Activated gamma-delta T cell treated with Interleukin-2 at 50 U/mL for 16 hours (primary cell): ENCODE measurements around the gene TTC33.
"Not testable (repeated sequence)": the region's sequence is repeated elsewhere in the genome, so short reads cannot be mapped to it uniquely, and the experiment has no call there.

ENCODE experiments used
- DNase-seq: peaks from one replicate; pipeline ENCODE4 v3.0.0-alpha.2; 2020

The TTC33 gene

GRCh38 chr5:40605295-40605958, 150.3 kb downstream of the TTC33 start:
- DNase-seq = no peak

GRCh38 chr5:40603378-40603777, 152.4 kb downstream of the TTC33 start:
- no peak for DNase-seq

- DNase-seq = no peak
Observed at GRCh38 chr5:40601198-40601868, 154.4 kb downstream of the TTC33 start.

- no peak for DNase-seq
Observed at GRCh38 chr5:40600383-40600782, 155.4 kb downstream of the TTC33 start.

- DNase-seq = no peak
Observed at GRCh38 chr5:40599676-40600075, 156.1 kb downstream of the TTC33 start.

- no peak for DNase-seq
Observed at GRCh38 chr5:40594811-40595210, 160.9 kb downstream of the TTC33 start.

- DNase-seq = not testable (repeated sequence)
Observed at GRCh38 chr5:40591727-40592396, 163.9 kb downstream of the TTC33 start.

GRCh38 chr5:40587376-40587775, 168.4 kb downstream of the TTC33 start:
- no peak for DNase-seq

GRCh38 chr5:40585537-40586267, 170.1 kb downstream of the TTC33 start:
- DNase-seq = no peak

GRCh38 chr5:40584054-40584453, 171.7 kb downstream of the TTC33 start:
- DNase-seq = no peak

- DNase-seq = no peak
Observed at GRCh38 chr5:40578501-40579451, 177.0 kb downstream of the TTC33 start.

- DNase-seq = no peak
Observed at GRCh38 chr5:40577718-40578117, 178.0 kb downstream of the TTC33 start.

GRCh38 chr5:40575921-40576320, 179.8 kb downstream of the TTC33 start:
- no peak for DNase-seq

GRCh38 chr5:40575411-40575810, 180.3 kb downstream of the TTC33 start:
- no peak for DNase-seq

- no peak for DNase-seq
Observed at GRCh38 chr5:40572937-40573336, 182.8 kb downstream of the TTC33 start.

- DNase-seq = no peak
Observed at GRCh38 chr5:40572391-40572790, 183.4 kb downstream of the TTC33 start.

GRCh38 chr5:40571729-40572128, 184.0 kb downstream of the TTC33 start:
- no peak for DNase-seq

- no peak for DNase-seq
Observed at GRCh38 chr5:40570408-40571129, 185.2 kb downstream of the TTC33 start.

GRCh38 chr5:40569546-40570270, 186.1 kb downstream of the TTC33 start:
- no peak for DNase-seq

- no peak for DNase-seq
Observed at GRCh38 chr5:40568548-40568947, 187.2 kb downstream of the TTC33 start.

GRCh38 chr5:40563173-40563572, 192.6 kb downstream of the TTC33 start:
- DNase-seq = not testable (repeated sequence)
